Naive thymus-derived CD4-positive, alpha-beta T cell (primary cell): Measurements from ENCODE around the gene PKD1L1. TPM values are rescaled to one million over a fixed set of nuclear protein-coding genes. Genes with fewer than 3 reads are reported as not detected.

Source experiments
- ATAC-seq: fragments of 150-1000 bp; cut with Tn5 transposase; 2 replicates; pipeline ENCODE4 v1.10.0; 2021; ENCODE audit warnings: mild to moderate bottlenecking, moderate library complexity
- CTCF ChIA-PET: fragments of 350-600 bp; sonication (Branson Sonifier 250); formaldehyde crosslinking; loops from one replicate; lab custom pipeline; 2021; ENCODE audit warnings: antibody characterized with exemption; lab: Charles Lee
- POLR2A ChIA-PET: fragments of 350-600 bp; sonication (Branson Sonifier 250); formaldehyde crosslinking; loops from one replicate; lab custom pipeline; 2021; ENCODE audit warnings: antibody characterized with exemption, inconsistent platforms; lab: Charles Lee
- DNase-seq, 9 donors: peaks; one replicate each; pipeline versions ENCODE4 v3.0.0 to v3.0.0-alpha.2; 2020 to 2022; ENCODE audit warnings: mixed read lengths in 1 of 9
- H3K27ac ChIP-seq: one replicate; pipeline ENCODE4 v1.7.0; 2013; ENCODE audit warnings: mild to moderate bottlenecking, low read depth, low read length, moderate library complexity
- H3K27me3 ChIP-seq, 2 donors: one replicate each; pipeline ENCODE4 v1.7.0; 2013; ENCODE audit warnings: low read length in 2 of 2, mild to moderate bottlenecking in 2 of 2, moderate library complexity in 2 of 2; ENCODE audit not compliant: control insufficient read depth in 2 of 2, insufficient read depth in 2 of 2
- H3K36me3 ChIP-seq, 3 experiments: 1 replicate in 2 of 3; 2 replicates in 1 of 3; pipeline ENCODE4 v1.7.0; 2013; ENCODE audit warnings: low read length in 3 of 3, mild to moderate bottlenecking in 3 of 3, moderate library complexity in 1 of 3; ENCODE audit not compliant: insufficient read depth in 3 of 3, control insufficient read depth in 2 of 3
- H3K4me1 ChIP-seq, 2 donors: one replicate each; pipeline ENCODE4 v1.7.0; 2013; ENCODE audit warnings: low read length in 2 of 2, mild to moderate bottlenecking in 2 of 2, moderate library complexity in 1 of 2; ENCODE audit not compliant: control insufficient read depth in 2 of 2, insufficient read depth in 2 of 2
- H3K4me3 ChIP-seq: 2 replicates; pipeline ENCODE4 v1.7.0; 2013; ENCODE audit warnings: mild to moderate bottlenecking, low read length
- H3K9me3 ChIP-seq, 3 experiments: 1 replicate in 2 of 3; 2 replicates in 1 of 3; pipeline ENCODE4 v1.7.0; 2013; ENCODE audit warnings: low read length in 3 of 3; ENCODE audit not compliant: control insufficient read depth in 2 of 3
- H3K27ac Mint-ChIP-seq, 9 donors: one replicate each; pipeline ENCODE4 v1.8.0; 2020 to 2022; ENCODE audit warnings: mixed read lengths in 9 of 9, mild to moderate bottlenecking in 8 of 9, moderate library complexity in 5 of 9, inconsistent platforms in 2 of 9
- H3K27me3 Mint-ChIP-seq, 5 donors: one replicate each; pipeline ENCODE4 v1.8.0; 2021 to 2022; ENCODE audit warnings: mixed read lengths in 5 of 5, mild to moderate bottlenecking in 1 of 5
- H3K36me3 Mint-ChIP-seq, 5 donors: one replicate each; pipeline ENCODE4 v1.8.0; 2020 to 2022; ENCODE audit warnings: mixed read lengths in 5 of 5, mild to moderate bottlenecking in 3 of 5, inconsistent platforms in 1 of 5
- H3K4me1 Mint-ChIP-seq, 7 donors: one replicate each; pipeline ENCODE4 v1.8.0; 2020 to 2022; ENCODE audit warnings: mixed read lengths in 7 of 7, mild to moderate bottlenecking in 3 of 7, inconsistent platforms in 1 of 7
- H3K4me3 Mint-ChIP-seq, 10 donors: one replicate each; pipeline ENCODE4 v1.8.0; 2020 to 2022; ENCODE audit warnings: mild to moderate bottlenecking in 10 of 10, mixed read lengths in 10 of 10, moderate library complexity in 6 of 10, inconsistent platforms in 2 of 10
- H3K9me3 Mint-ChIP-seq, 11 donors: one replicate each; pipeline ENCODE4 v1.8.0; 2020 to 2022; ENCODE audit warnings: mixed read lengths in 11 of 11, mild to moderate bottlenecking in 4 of 11, inconsistent platforms in 1 of 11, moderate library complexity in 1 of 11
- intact Hi-C, 2 donors: fragments of 100-400 bp; cut with micrococcal nuclease; formaldehyde crosslinking; loops; one replicate each; pipeline ENCODE4 v1.15.1; 2023
- polyA plus RNA-seq, 2 donors: library from polyadenylated mRNA; unstranded; fragments of 300-500 nt; fragmentation: Illumina TruSeq; gene quantifications; one replicate each; pipeline ENCODE4 v1.2.3, GENCODE V29; 2021
- total RNA-seq, 6 experiments: library from RNA in 5 of 6; stranded (reverse) in 5 of 6; gene quantifications; 1 replicate in 5 of 6; 2 replicates in 1 of 6; pipeline ENCODE4 v1.2.3 and lab custom pipeline; 2021 to 2026

The PKD1L1 gene
- total and polyA plus RNA-seq, 7 experiments from 2014 or later: 0.07 to 1.5 (median 0.83) TPM; not detected in 1

DNA sequence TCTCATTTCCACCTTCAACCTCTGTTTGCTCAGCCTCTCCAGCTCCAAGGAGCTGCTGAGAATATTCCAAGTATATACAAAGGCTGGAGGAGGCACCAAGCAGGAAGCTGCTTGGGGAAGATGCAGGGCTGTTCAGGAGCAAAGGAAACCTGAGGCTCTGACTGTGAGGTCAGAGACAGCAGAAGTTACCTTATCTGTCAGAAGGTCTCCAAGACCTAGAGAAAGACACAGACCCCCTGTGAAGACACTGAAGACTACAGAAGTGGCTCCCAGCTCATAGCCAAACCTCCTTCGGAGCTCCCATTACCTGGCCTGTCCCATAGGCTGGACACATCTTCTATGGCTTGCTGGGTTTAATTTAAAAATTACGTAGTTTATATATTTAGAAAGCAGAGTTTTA is 53.2 kb downstream of the PKD1L1 start:
- ChIA-PET POLR2A (no interaction called here), CTCF (no interaction called here)
- intact Hi-C loops: no loop called here
- ATAC-seq: no peak
- Histone ChIP-seq H3K27me3 (no peaks in the 10 kb centered on the region), H3K27ac (no peak overlapping the region), H3K4me1 (no peaks in the 10 kb centered on the region), H3K9me3 (no peaks in the 10 kb centered on the region), H3K4me3 (no peak overlapping the region), H3K36me3 (no peaks in the 10 kb centered on the region)
- DNase-seq: no peak
- no peak overlapping the region for H3K27ac Mint-ChIP-seq
- peaks cover 0 to 16% (median 4%) of the 10 kb centered on the region in 5 donors for H3K36me3 Mint-ChIP-seq
- H3K27me3 Mint-ChIP-seq: peaks cover 0 to 4% (median 0%) of the 10 kb centered on the region in 5 donors
- no peaks in the 10 kb centered on the region for H3K9me3 Mint-ChIP-seq
- peaks cover 0 to 6% (median 0%) of the 10 kb centered on the region in 7 donors for H3K4me1 Mint-ChIP-seq
- no peak overlapping the region for H3K4me3 Mint-ChIP-seq

DNA sequence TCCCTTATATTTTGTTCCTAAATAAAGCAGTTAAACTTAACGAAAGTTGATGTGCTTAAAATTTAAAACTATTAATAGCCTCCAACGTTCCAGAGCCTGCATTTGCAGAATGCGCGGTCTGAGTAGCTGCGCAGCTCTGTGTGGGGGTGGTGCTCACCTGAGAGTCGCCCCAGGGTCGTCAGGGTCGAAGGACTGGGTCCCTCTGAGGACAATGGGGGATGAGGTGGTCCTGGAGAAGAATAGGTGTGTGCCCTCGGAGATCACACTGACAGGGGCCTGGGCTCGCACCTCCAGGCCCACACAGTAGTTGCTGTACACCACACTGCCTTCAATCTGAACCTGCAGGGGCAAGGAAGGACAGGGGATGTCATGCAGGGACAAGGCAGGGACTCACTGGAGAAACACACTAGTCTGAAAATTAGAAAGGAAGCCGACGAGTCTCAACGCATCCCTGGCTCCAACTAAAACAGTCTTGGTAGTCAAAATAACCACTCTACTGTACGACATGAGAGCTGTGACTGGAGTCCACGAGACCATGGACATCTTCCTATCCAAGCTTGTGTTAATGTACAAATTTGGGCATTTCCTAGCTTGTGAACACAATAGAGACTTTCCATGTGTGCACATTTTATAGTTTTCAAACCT is 54.4 kb downstream of the PKD1L1 start:
- Histone ChIP-seq H3K36me3 (no peaks in the 10 kb centered on the region), H3K27me3 (no peaks in the 10 kb centered on the region), H3K9me3 (no peaks in the 10 kb centered on the region), H3K4me1 (no peaks in the 10 kb centered on the region), H3K4me3 (no peak overlapping the region), H3K27ac (no peak overlapping the region)
- Mint-ChIP-seq H3K27ac (no peak overlapping the region), H3K27me3 (peaks cover 0 to 4% (median 0%) of the 10 kb centered on the region in 5 donors), H3K36me3 (peaks cover 0 to 16% (median 4%) of the 10 kb centered on the region in 5 donors), H3K4me1 (peaks cover 0 to 6% (median 0%) of the 10 kb centered on the region in 7 donors), H3K9me3 (no peaks in the 10 kb centered on the region), H3K4me3 (no peak overlapping the region)
- ChIA-PET CTCF (no interaction called here), POLR2A (no interaction called here)
- intact Hi-C loops: no loop called here
- ATAC-seq: no peak
- DNase-seq: no peak

DNA sequence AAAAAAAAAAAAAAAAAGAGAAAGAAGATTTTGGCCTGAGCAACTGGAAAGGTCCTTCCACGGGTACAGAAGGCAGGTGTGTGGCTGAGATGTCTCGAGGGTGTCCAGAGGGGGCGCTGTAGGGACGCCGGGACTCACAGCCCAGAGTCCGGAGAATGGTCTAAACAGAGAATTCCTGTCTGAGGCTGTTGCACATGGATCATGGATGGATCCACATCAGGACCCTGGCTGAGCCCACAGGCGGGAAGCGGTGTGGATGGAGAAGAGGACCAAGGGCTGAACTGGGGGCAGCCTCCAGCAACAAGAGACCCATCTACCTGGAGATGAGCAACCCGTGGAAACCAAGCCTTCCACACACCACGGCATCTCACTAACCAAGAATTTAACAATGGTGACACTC is 55.0 kb downstream of the PKD1L1 start:
- H3K27ac Mint-ChIP-seq: no peak overlapping the region
- no peak overlapping the region for H3K4me3 Mint-ChIP-seq
- no peaks in the 10 kb centered on the region for H3K9me3 Mint-ChIP-seq
- Histone ChIP-seq H3K4me1 (no peaks in the 10 kb centered on the region), H3K9me3 (no peaks in the 10 kb centered on the region), H3K27ac (no peak overlapping the region), H3K36me3 (no peaks in the 10 kb centered on the region), H3K27me3 (no peaks in the 10 kb centered on the region), H3K4me3 (no peak overlapping the region)
- H3K4me1 Mint-ChIP-seq: peaks cover 0 to 6% (median 0%) of the 10 kb centered on the region in 7 donors
- ChIA-PET POLR2A (no interaction called here), CTCF (no interaction called here)
- intact Hi-C loops: no loop called here
- H3K27me3 Mint-ChIP-seq: peaks cover 0 to 4% (median 0%) of the 10 kb centered on the region in 5 donors
- H3K36me3 Mint-ChIP-seq: peaks cover 0 to 16% (median 4%) of the 10 kb centered on the region in 5 donors
- DNase-seq (no peak), ATAC-seq (no peak)

DNA sequence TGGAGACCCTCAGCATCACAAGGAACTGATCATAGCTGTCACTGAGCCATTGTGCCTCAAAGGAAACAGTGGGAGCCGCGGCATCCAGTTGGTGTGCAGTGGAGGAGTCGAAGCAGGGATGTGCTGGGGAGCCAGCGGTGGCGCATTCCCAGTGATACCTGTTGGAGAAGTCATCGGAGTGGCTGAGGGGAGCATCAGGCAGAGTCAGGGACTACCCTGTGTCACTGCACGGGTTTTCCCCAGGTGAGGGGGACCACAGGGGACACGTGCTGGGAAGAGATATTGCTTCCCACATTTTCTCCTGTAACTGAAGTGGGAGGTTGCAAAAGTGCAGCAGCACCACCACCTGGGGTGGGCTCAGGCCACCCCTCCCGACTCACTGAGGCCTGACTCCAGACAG is 57.7 kb downstream of the PKD1L1 start:
- Mint-ChIP-seq H3K27ac (no peak overlapping the region), H3K27me3 (no peaks in the 10 kb centered on the region), H3K4me1 (peaks cover 0 to 6% (median 0%) of the 10 kb centered on the region in 7 donors), H3K9me3 (no peaks in the 10 kb centered on the region), H3K4me3 (no peak overlapping the region), H3K36me3 (peaks cover 0 to 10% (median 4%) of the 10 kb centered on the region in 5 donors)
- ATAC-seq (no peak), DNase-seq (no peak)
- no peak overlapping the region for H3K27ac ChIP-seq
- intact Hi-C loops: no loop called here
- no peaks in the 10 kb centered on the region for H3K36me3 ChIP-seq
- no peaks in the 10 kb centered on the region for H3K27me3 ChIP-seq
- CTCF ChIA-PET: no interaction called here
- H3K4me3 ChIP-seq: no peak overlapping the region
- POLR2A ChIA-PET: no interaction called here
- no peaks in the 10 kb centered on the region for H3K9me3 ChIP-seq
- H3K4me1 ChIP-seq: no peaks in the 10 kb centered on the region

- H3K4me1 Mint-ChIP-seq: peaks cover 0 to 6% (median 0%) of the 10 kb centered on the region in 7 donors
- no peaks in the 10 kb centered on the region for H3K27me3 Mint-ChIP-seq
- CTCF ChIA-PET: no interaction called here
- peaks cover 0 to 10% (median 4%) of the 10 kb centered on the region in 5 donors for H3K36me3 Mint-ChIP-seq
- Histone ChIP-seq H3K36me3 (no peaks in the 10 kb centered on the region), H3K27me3 (no peaks in the 10 kb centered on the region), H3K4me3 (no peak overlapping the region), H3K4me1 (no peaks in the 10 kb centered on the region), H3K27ac (no peak overlapping the region), H3K9me3 (no peaks in the 10 kb centered on the region)
- POLR2A ChIA-PET: no interaction called here
- no peak for ATAC-seq
- H3K9me3 Mint-ChIP-seq: no peaks in the 10 kb centered on the region
- no peak overlapping the region for H3K27ac Mint-ChIP-seq
- no peak for DNase-seq
- no peak overlapping the region for H3K4me3 Mint-ChIP-seq
- intact Hi-C loops: no loop called here
Measured at GRCh38 chr7:47890125-47890524, 58.1 kb downstream of the PKD1L1 start.

DNA sequence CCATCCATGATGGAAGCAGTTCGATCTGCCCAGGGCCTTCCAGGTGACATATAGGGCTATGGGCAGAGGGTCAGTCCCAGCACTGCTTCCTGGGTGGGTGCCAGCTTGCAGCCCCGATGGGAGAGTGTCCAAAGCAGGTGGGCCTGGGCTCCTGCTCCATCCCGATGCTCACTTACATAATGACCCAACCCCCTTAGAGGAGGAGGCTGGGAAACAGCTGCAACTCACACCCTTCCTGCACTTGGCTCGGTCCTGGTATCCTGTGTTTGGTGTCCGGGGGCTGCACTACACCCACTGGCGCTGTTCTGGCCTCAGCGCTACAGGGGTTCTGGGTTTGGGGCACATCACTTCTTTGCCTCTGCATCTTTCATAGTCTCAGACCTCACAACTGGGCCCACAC is 58.5 kb downstream of the PKD1L1 start:
- Histone ChIP-seq H3K27ac (no peak overlapping the region), H3K27me3 (no peaks in the 10 kb centered on the region), H3K4me3 (no peak overlapping the region), H3K4me1 (no peaks in the 10 kb centered on the region), H3K36me3 (no peaks in the 10 kb centered on the region), H3K9me3 (no peaks in the 10 kb centered on the region)
- no peak overlapping the region for H3K4me3 Mint-ChIP-seq
- H3K27me3 Mint-ChIP-seq: no peaks in the 10 kb centered on the region
- peaks cover 0 to 6% (median 0%) of the 10 kb centered on the region in 7 donors for H3K4me1 Mint-ChIP-seq
- peaks cover 0 to 10% (median 4%) of the 10 kb centered on the region in 5 donors for H3K36me3 Mint-ChIP-seq
- ChIA-PET POLR2A (no interaction called here), CTCF (no interaction called here)
- H3K27ac Mint-ChIP-seq: no peak overlapping the region
- no peaks in the 10 kb centered on the region for H3K9me3 Mint-ChIP-seq
- no peak for DNase-seq
- no peak for ATAC-seq
- intact Hi-C loops: no loop called here
